GM18498 (cell line): ENCODE data around the gene COL4A3.

Experiments used
- ATAC-seq: cut with Tn5 transposase; IDR thresholded peaks from one replicate; pipeline ENCODE4 v1.9.1; 2021; ENCODE audit warnings: mild to moderate bottlenecking, moderate library complexity; ENCODE audit not compliant: unreplicated experiment

The COL4A3 gene

DNA sequence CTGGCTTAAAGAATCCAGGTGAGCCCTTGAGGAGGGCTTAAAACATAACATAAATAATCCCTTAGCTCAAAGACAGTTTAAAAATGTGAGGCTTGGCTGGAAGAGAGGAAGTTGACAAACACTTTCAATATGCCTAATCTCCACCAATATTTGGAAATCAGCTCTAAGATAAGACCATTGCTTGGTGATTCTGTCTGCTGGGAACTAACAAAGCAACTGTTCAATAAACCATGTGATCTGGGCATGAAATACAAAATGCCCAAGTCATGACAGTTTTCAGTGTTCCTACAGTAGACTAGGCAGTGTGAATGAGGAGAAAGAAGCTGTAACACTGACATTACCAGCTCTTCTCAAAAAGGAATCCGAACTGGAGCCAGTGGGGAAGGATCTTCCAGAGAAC, 171.3 kb downstream of the COL4A3 start:
- no peak for ATAC-seq

DNA sequence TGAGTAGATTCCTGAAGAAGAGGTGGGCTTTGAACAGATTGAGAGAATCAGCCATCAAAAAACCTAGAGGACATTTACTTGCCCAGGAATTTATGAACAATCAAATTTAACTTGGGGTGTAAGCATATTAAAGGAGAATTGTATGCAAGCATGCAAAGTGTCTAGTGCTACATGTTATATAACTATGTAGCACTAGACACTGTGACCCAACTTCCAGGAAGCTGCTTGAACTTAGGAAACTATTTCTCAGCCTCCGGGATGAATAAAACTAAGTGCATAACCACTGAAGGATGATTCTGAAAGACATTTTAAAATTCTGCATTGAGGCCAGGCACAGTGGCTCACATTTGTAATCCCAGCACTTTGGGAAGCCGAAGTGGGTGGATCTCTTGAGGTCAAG, 173.0 kb downstream of the COL4A3 start:
- no peak for ATAC-seq

DNA sequence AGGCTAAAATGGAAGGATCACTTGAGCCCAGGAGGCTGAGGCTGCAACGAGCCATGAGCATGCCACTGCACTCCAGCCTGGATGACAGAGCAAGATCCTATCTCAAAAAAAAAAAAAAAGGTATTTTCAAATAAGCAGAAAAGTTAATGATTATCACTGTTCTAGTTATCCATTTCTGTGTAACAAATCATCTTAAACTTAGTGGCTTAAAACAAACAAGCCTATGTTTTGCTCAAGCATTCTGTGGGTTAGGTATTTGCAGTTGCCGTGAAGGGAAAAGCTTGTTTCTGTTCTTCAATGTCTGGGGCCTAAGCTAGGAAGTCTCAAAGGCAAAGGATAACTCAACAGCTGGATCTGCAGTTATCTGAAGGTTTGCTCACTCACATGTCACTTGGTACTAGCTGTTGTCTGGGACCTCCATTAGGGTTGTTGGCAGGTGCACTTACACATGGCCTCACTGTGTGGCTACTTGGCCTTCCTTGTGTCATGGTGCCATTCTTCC, 174.7 kb downstream of the COL4A3 start:
- no peak for ATAC-seq

DNA sequence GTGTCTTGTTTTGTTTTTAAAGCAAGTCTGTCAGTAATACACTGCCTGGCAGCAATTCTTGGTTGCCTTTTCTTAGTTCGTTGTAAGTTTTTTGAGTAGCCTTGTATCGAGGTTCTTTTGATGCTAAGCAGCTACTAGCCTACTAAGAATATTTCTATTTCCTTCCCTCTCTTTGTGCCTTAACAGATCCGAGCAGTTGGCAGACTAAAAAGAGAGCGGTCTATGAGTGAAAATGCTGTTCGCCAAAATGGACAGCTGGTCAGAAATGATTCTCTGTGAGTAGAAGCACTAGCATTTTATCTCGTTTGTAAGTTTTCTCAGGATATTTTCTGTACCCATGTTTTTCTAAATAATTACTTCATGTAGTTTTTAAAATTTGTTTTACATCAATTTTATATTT, 175.7 kb downstream of the COL4A3 start:
- ATAC-seq: no peak

DNA sequence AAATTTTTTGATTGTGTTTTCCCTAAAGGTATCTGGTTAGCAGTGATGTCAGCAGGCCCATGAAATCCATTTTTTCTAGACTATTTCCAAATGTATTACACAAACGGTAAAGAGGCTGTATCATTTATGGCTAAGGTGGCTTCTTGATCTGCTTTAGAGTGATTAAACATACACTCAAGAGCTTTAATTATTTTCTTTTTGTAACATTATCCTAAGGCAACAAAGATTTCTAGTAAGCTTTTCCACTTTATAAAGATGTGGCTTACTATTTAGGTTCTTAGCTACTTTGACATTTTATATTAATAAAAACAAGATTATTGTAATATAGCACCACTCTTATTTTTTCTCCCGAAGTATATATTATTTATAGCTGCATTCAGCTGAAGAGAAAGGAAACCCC, 177.1 kb downstream of the COL4A3 start:
- ATAC-seq: no peak

DNA sequence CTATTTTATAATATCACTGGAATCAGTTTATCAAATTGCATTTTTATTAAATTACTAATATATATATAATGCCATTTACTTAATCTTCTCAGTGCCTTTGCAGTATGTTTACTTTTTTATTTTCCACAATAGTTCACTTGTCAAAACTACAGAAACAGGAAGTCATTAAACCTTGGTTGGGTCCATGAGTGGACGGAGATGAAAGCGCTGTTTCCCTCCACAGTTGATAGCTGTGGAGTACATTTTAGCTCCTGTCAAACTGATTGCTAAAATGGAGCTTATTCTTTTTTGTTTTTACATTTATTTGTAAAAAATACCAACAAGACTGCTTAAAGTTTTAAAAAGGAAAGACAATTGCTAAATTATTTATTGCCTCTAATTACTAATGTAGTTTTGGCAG, 179.8 kb downstream of the COL4A3 start:
- no peak for ATAC-seq

DNA sequence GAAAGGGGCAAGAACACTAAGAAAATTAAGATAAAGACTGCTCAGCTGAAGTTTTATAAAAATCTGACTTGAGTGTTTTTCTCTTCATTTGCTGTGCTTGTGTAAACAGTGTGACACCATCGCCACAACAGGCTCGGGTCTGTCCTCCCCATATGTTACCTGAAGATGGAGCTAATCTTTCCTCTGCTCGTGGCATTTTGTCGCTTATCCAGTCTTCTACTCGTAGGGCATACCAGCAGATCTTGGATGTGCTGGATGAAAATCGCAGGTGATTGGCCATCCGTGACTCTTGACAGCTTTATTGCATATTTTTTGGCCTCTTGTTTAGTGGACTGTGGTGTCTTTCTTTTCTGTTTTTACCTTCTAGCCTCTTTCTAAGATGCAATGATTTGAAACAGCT, 182.7 kb downstream of the COL4A3 start:
- no peak for ATAC-seq

DNA sequence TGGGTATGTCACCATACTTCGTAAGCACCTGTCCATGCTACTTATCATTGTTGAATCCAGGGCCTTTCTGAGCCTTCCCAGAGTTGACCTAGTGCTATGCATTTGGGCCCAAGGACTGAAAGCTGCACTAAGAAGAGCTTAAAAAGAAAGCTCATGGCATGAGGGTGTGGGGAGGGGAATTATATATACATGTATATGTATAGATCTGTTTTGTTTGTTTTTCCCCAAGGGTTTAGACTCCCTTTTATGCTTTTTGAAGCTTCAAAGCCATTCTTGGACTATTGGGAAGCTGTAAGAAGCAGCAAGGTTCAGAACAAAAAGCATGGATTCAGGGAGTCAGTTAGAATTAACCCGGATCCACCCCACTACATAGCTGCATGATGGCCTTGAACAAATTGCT, 183.9 kb downstream of the COL4A3 start:
- no peak for ATAC-seq

DNA sequence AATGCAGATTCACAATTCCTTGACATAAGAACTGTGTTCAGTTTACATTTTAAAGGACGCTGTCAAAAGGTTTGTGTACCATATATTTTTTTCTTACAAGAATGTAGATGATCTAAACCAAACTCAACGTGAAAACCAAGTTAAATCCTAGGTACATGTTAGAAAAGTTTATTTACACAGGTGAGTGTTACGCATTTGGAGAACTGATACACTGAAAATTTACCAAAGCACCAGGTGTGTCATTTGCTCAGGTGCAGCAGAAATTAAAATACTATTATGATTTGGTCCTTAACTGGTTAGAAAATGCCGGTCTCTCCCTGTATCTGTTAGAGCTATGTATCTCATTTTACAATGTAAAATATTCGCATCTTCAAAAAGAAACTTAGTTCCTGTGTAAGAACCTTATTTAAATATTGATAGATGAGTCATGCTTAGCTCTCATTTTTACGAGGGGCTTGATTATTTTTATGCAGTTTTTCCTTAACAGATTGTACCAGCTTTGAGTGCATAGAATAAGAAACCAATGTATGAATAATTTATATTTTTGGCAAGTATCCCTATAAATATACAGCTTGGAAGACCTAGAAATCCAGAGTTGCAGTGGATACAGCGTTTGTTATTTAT, 185.7 kb downstream of the COL4A3 start:
- no peak for ATAC-seq

DNA sequence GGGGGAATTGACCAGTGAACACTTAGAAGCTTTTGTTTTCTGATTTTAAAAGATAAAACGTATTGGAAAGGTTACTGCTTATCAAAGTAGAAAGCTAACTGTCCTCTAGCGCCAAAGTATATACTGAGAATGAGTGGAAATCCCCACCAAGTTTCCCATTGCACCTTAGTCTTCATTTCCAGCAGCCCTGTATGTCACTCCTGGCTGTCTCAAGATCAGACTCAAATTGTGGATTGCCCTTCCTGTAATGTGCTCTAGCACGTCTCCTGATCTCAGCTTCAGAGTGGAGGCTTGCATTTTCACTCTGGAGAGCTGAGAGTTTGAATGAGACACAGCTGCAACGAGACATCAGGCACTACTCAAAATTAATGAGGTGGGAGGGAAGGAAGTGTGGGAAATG, 187.2 kb downstream of the COL4A3 start:
- peak; percentile 67 for ATAC-seq

DNA sequence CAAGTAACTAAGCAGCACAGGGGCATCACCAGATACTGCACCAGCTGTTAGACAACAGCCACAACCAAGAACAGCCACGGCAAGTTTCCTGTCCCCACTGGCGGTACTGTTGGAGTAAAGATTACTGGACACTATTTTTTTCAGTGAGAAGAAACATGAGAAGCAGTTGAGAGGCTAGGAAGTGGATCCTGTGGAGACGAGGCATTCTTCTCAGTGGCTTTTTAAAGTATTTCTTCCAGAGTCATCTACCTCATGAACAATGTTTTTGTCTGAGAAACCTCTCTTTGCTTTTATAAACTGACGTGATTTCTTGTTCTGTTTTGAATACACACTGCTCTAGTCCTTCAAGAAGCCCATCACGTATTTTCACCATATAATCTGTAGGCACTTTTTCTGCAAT, 195.9 kb downstream of the COL4A3 start:
- no peak for ATAC-seq

DNA sequence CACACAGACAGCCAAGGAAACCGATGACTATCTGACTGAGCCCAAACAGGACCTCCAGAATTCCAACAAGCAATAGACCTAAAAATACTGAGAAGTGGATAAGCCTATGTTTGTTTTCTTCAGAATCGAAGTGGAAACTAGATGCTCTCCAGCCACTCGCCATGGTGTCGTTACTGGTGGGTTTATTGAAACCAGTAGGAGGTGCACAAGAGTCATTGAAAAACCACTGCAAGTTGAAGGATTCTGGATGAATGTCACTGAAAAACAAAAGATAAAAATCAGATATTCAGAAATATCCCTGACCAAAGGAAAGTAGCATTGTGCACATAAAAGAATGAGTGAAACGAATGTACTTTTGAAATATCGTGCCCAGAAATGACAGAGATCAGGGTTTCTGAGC, 199.3 kb downstream of the COL4A3 start:
- no peak for ATAC-seq
